LNCaP clone FGC (cell line): ENCODE results near the gene PEX11B.

Experiments used
- DNase-seq: peaks from one replicate; pipeline ENCODE4 v3.0.0-alpha.2; 2011; ENCODE audit warnings: low read depth
- H3K4me3 ChIP-seq: 2 replicates; pipeline ENCODE4 v1.5.1; 2011; ENCODE audit warnings: mild to moderate bottlenecking, low read depth, low read length, control low read depth
- CTCF ChIP-seq: IDR thresholded peaks from 2 replicates; pipeline ENCODE4 v1.5.1; 2012; ENCODE audit warnings: mild to moderate bottlenecking; ENCODE audit not compliant: control insufficient read depth, insufficient read depth; ENCODE audit errors: extremely low read depth

Gene PEX11B, protein sequence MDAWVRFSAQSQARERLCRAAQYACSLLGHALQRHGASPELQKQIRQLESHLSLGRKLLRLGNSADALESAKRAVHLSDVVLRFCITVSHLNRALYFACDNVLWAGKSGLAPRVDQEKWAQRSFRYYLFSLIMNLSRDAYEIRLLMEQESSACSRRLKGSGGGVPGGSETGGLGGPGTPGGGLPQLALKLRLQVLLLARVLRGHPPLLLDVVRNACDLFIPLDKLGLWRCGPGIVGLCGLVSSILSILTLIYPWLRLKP

DNA sequence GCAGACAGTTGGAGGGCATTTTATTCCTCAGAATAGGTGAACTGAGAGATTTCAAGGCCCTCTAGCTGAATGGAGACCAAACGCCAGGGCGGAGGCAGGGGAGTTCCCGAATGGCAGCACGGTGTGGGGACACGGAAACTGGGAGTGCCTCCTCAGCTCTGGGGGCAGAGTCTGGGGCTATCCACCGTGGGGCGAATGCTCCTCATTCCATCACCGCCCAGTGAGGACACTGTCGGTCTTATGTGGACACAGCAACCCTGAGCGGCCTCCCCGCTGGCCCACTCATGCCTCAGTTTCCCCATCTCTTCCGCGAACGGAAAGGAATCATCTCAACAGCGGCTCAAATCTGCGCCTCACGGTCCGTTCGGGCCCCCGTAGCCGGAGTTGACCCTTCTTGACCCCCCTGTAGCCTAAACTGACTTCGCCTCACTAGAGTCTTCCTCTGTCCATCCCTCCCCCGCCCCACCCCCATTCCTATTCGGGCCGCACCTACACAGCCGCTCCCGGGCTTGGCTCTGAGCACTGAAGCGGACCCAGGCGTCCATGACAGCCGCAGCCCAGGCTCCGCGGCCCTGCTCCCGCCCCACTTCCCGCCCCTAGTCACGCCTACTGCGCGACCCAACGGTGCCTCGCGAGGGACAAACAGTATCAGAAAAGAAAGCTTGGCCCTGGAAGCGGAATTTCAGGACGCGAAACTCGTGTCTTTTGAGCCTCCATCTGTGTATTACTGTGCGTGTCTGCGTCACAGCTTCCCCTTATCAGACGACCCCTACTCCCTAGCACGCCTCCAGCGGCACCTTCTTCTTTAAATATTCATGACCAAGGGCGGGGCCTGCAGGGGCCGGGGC is at the start of gene PEX11B:
Gene PEX11B, minus strand, starts transcription at position 574 of the 848 bp plus-strand sequence. Its CDS starts 29 bp downstream, at position 545.
- TF ChIP-seq CTCF: no peak
- peak; percentile 71 for DNase-seq
- peak within 1 kb of the TSS; percentile 87 for H3K4me3 ChIP-seq

DNA sequence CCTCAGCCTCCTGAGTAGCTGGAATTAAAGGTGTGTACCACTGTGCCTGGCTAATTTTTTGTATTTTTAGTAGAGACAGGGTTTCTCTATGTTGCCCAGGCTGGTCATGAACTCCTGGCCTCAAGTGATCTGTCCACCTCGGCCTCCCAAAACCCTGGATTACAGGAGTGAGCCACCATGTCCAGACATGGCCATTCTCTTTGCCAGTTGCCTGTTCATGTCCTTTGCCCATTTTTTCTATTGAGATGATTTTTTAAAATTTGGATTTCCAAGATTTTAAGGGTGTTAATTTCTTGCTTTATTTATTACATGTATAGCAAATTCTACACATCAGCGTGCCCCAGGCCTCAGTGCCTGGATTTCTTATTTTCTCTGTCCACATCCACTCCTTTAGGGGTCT is 48.8 kb upstream of the PEX11B start:
- DNase-seq: no peak
- no peak for TF ChIP-seq CTCF
- H3K4me3 ChIP-seq: no peak overlapping the region

DNA sequence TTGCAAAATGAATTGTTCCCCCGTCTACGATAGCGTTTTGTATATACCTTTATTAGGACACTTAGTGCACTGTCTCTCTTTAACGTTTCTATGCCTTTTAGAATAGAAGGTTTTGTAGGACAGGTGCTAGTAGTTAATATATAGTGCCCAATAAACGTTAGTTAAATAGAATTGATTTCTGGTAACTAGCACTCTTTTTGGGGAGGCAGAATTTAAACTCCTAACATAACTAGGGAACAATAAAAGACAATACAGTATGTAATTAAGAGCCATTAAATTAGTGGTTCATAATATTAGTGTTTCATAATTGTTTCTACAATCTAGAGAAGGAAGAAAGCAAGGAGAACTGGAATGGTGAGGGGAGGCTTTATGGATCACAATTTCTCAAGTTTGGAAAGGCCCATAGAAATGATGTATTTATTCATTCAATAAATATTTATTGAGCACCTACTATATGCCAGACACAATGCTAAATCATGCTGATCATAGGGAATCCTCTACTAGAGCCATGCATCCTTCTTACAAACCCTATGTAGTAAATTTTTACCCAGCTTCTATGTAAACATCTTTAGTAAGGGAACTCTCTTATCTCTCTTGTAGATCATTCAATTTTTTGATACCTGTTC is 46.7 kb upstream of the PEX11B start:
- H3K4me3 ChIP-seq: peak overlapping the region; percentile 59
- no peak for TF ChIP-seq CTCF
- no peak for DNase-seq

DNA sequence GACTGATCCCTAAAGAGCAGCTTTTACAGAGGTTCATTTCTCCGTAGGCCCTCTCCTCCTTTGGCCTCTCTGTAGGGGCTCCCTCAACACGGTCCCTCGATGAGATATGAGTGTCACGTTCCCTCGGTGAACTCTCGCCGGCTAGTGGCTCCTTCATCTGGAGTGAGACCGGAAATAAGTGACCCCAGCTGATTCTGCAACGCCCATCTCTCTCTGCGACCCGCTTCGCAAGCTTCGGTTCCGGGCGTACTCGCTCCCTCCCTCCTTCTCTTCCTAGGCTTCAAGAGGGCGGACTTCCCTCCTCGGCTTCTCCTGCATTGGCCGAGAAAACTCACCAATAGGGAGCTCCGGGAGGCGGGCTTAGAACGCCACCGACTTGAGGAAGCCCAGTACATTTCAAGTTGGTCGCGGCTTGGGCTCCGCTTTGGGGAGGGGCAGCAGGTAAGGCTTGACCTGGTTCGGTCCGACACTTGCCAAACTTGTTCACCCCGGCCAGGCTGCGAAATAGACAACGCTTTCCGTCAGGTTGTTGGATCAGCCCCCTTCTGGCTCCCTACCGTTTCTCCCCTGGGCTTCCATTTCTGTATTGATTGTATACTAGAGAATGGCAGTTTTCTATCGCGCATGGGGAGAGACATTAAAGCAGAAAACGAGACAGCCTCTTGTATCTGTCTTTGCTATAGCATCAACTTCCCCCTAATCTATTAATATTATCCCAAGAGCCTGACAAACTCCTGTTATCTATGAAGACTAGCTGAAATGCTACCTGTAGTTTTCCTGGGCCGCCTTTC is 46.0 kb upstream of the PEX11B start, which contains the start of the genes ANKRD34A and POLR3GL:
Gene ANKRD34A, minus strand, starts transcription at position 248 of the 791 bp plus-strand sequence. CDS start 2,816 bp downstream, outside the sequence.
Gene POLR3GL, plus strand, starts transcription at position 363 of the 791 bp plus-strand sequence. CDS start 10,176 bp downstream, outside the sequence.
- no peak for TF ChIP-seq CTCF
- H3K4me3 ChIP-seq: peak within 1 kb of the TSS; percentile 59
- DNase-seq: peak; percentile 97

GRCh38 chr1:145963265-145964019 is 44.9 kb upstream of the PEX11B start:
- TF ChIP-seq CTCF: no peak
- no peak for DNase-seq
- H3K4me3 ChIP-seq: peak overlapping the region; percentile 59
